Hepatocyte (in vitro differentiated cells): Measurements from ENCODE around the gene WDFY4. TPM values are rescaled to one million over a fixed set of nuclear protein-coding genes. Genes with fewer than 3 reads are reported as not detected.

Experiments used
- DNase-seq: peaks from one replicate; pipeline ENCODE4 v3.0.0-alpha.2; 2016; ENCODE audit warnings: low spot score
- H2AFZ ChIP-seq: fragments of 200-600 bp; sonication (generic); 2 replicates; pipeline ENCODE4 v1.6.0; 2016; ENCODE audit warnings: antibody characterized with exemption, mild to moderate bottlenecking
- H3K27ac ChIP-seq: fragments of 200-600 bp; sonication (generic); 2 replicates; pipeline ENCODE4 v1.5.1; 2016; ENCODE audit warnings: mild to moderate bottlenecking
- H3K27me3 ChIP-seq: fragments of 200-600 bp; sonication (generic); 2 replicates; pipeline ENCODE4 v1.6.1; 2016
- H3K36me3 ChIP-seq: fragments of 200-600 bp; sonication (generic); replicated peaks from 2 replicates; pipeline ENCODE4 v1.5.1; 2016; ENCODE audit warnings: low read depth; ENCODE audit not compliant: insufficient read depth
- H3K4me1 ChIP-seq: fragments of 200-600 bp; sonication (generic); 2 replicates; pipeline ENCODE4 v1.5.1; 2016; ENCODE audit warnings: mild to moderate bottlenecking, moderate library complexity; ENCODE audit not compliant: insufficient read depth
- H3K4me2 ChIP-seq: fragments of 200-600 bp; sonication (generic); 2 replicates; pipeline ENCODE4 v1.6.0; 2016
- H3K4me3 ChIP-seq: fragments of 200-600 bp; sonication (generic); 2 replicates; pipeline ENCODE4 v1.5.1; 2016; ENCODE audit warnings: mild to moderate bottlenecking
- H3K79me2 ChIP-seq: fragments of 200-600 bp; sonication (generic); 2 replicates; pipeline ENCODE4 v1.6.0; 2017; ENCODE audit warnings: mild to moderate bottlenecking
- H3K9me2 ChIP-seq: fragments of 200-600 bp; sonication (generic); replicated peaks from 2 replicates; pipeline ENCODE4 v1.6.0; 2017; ENCODE audit warnings: mild to moderate bottlenecking; ENCODE audit not compliant: insufficient read depth
- H3K9me3 ChIP-seq: fragments of 200-600 bp; sonication (generic); 2 replicates; pipeline ENCODE4 v1.5.1; 2016; ENCODE audit warnings: low read depth, mild to moderate bottlenecking
- H4K20me1 ChIP-seq: fragments of 200-600 bp; sonication (generic); 2 replicates; pipeline ENCODE4 v1.6.0; 2016; ENCODE audit warnings: mild to moderate bottlenecking; ENCODE audit not compliant: insufficient read depth, poor library complexity, severe bottlenecking
- CTCF ChIP-seq: fragments of 200-600 bp; sonication (generic); IDR thresholded peaks from 2 replicates; pipeline ENCODE4 v1.5.1; 2016; ENCODE audit warnings: antibody characterized with exemption, mild to moderate bottlenecking; ENCODE audit not compliant: poor library complexity
- EZH2 ChIP-seq: fragments of 200-600 bp; sonication (generic); IDR thresholded peaks from 2 replicates; pipeline ENCODE4 v1.6.1; 2016; ENCODE audit warnings: antibody characterized with exemption, mild to moderate bottlenecking, borderline replicate concordance
- EZH2phosphoT487 ChIP-seq: fragments of 200-600 bp; sonication (generic); IDR thresholded peaks from one replicate; pipeline ENCODE4 v1.6.1; 2018; ENCODE audit warnings: antibody characterized with exemption, mild to moderate bottlenecking, low read depth, moderate library complexity; ENCODE audit not compliant: unreplicated experiment, severe bottlenecking
- WGBS: methylation state at CpG from one replicate; pipeline ENCODE4 v1.1.6; 2016; ENCODE audit warnings: low lambda C conversion rate; ENCODE audit errors: missing lambda C conversion rate; 5-methylcytosine and 5-hydroxymethylcytosine counted together
- polyA plus RNA-seq: library from polyadenylated mRNA; unstranded; fragments of >200 nt; fragmentation: Nextera tagmentation; extraction: Ambion mirVana; gene quantifications from 2 replicates; pipeline ENCODE4 v1.2.1, GENCODE V29; 2016
- total RNA-seq: library from RNA; depleted of rRNA; stranded (reverse); fragments of >200 nt; gene quantifications from 2 replicates; pipeline ENCODE4 v1.2.3, GENCODE V29; 2014

WDFY4 gene
- total and polyA plus RNA-seq, 2 experiments from 2014 or later, result 0.43 to 0.91 TPM

- WGBS, result 89% methylated on average over 4 of the region's 4 CpGs
- Histone ChIP-seq H3K4me3 (no peak overlapping the region), H3K36me3 (no peaks in the 10 kb centered on the region), H4K20me1 (no peaks in the 10 kb centered on the region), H3K4me1 (no peaks in the 10 kb centered on the region), H3K27me3 (peaks cover 3% of the 10 kb centered on the region), H3K4me2 (no peak overlapping the region), H3K79me2 (no peaks in the 10 kb centered on the region), H2AFZ (no peak overlapping the region), H3K9me3 (no peaks in the 10 kb centered on the region), H3K9me2 (no peaks in the 10 kb centered on the region), H3K27ac (no peak overlapping the region)
- DNase-seq, result no peak
- TF ChIP-seq EZH2, result no peak
- TF ChIP-seq CTCF, result no peak
- no peak for TF ChIP-seq EZH2phosphoT487
These were observed 80.9 kb downstream of the WDFY4 start for GRCh38 chr10:48765527-48765926.

- Histone ChIP-seq H3K9me3 (no peaks in the 10 kb centered on the region), H3K9me2 (no peaks in the 10 kb centered on the region), H3K4me3 (no peak overlapping the region), H3K4me2 (no peak overlapping the region), H3K36me3 (no peaks in the 10 kb centered on the region), H3K27me3 (no peaks in the 10 kb centered on the region), H3K27ac (no peak overlapping the region), H2AFZ (no peak overlapping the region), H4K20me1 (no peaks in the 10 kb centered on the region), H3K79me2 (no peaks in the 10 kb centered on the region), H3K4me1 (no peaks in the 10 kb centered on the region)
- no peak for DNase-seq
- TF ChIP-seq EZH2phosphoT487 (no peak), CTCF (no peak), EZH2 (no peak)
- 87% methylated on average over 4 of the region's 4 CpGs for WGBS
These were observed 82.9 kb downstream of the WDFY4 start for GRCh38 chr10:48767373-48768143.

GRCh38 chr10:48768144-48768766, 83.6 kb downstream of the WDFY4 start:
- TF ChIP-seq EZH2 (no peak), CTCF (no peak), EZH2phosphoT487 (no peak)
- Histone ChIP-seq H3K27ac (no peak overlapping the region), H3K4me1 (no peaks in the 10 kb centered on the region), H3K4me2 (no peak overlapping the region), H3K79me2 (no peaks in the 10 kb centered on the region), H3K36me3 (no peaks in the 10 kb centered on the region), H3K27me3 (no peaks in the 10 kb centered on the region), H3K4me3 (no peak overlapping the region), H2AFZ (no peak overlapping the region), H4K20me1 (no peaks in the 10 kb centered on the region), H3K9me3 (no peaks in the 10 kb centered on the region), H3K9me2 (no peaks in the 10 kb centered on the region)
- no peak for DNase-seq
- WGBS, result 91% methylated on average over 14 of the region's 14 CpGs
